Measurements from ENCODE around the gene DCLRE1C. TPM values are rescaled to one million over a fixed set of nuclear protein-coding genes. Genes with fewer than 3 reads are reported as not detected.

DCLRE1C gene
- total and polyA plus RNA-seq, 2 donors (not counting 1 experiment from before 2014, with no cell fraction given): 24.0 to 61.8 TPM

DNA sequence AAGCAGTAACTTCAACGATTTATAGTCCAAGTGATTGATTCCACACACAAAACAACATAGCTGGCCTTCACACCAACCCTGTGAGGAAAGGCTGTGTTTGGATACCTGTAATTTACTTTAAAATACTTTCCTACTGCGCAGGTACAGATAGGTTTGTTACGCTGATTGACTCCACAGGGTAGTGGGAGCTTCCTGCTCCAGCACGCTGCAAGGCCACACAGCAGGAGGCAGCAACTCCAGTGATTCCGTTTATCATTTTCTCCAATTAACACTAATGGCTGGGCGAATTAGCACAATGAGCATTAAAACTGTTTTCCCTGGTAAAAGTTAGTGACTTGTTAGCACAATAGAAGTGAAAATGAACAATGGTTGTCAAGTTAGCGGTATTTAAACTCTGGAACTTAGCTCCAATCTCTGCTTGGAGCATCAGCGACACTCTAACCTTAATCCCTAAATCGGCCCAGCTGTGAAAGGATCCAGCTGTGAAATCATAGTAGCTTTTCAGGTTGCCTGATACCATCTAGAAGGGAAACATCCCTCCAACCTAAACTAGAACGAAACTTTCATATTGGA, 959 bp downstream of the DCLRE1C start:
- DNase-seq (no peak), ATAC-seq (ENCODE audit: low read depth) (no peak)
- WGBS (ENCODE audit: insufficient coverage): 60% methylated on average over 2 of the region's 10 CpGs
- peaks cover 0 to 26% of the 10 kb centered on the region in 2 experiments for H3K36me3 ChIP-seq (replicated peaks in 1 of 2; ENCODE audit: control extremely low read depth in 1 of 2, control insufficient read depth in 1 of 2, extremely low read depth in 1 of 2, insufficient read depth in 2 of 2, low read length in 1 of 2)
- peaks cover 40 to 57% of the 10 kb centered on the region in 2 donors for H3K4me1 ChIP-seq (ENCODE audit: control insufficient read depth in 2 of 2, insufficient read depth in 2 of 2, low read length in 2 of 2)
- H3K4me1 Mint-ChIP-seq: peaks cover 58% of the 10 kb centered on the region
- intact Hi-C loops (cut with micrococcal nuclease): loop anchor here (2.0 to 5.0 kb wide), 4 partner anchors 26 to 344 kb away; no protein-coding TSS in a partner anchor
- H3K27me3 ChIP-seq (replicated peaks in 1 of 4; ENCODE audit: control extremely low read depth in 1 of 4, control insufficient read depth in 3 of 4, insufficient read depth in 4 of 4, low read length in 3 of 4): no peaks in the 10 kb centered on the region
- peaks cover 56% of the 10 kb centered on the region for H3K79me2 ChIP-seq (ENCODE audit: control insufficient read depth, insufficient read depth, low read length)
- ChIA-PET CTCF (interaction anchor here (0.7 to 1.6 kb wide), 8 partner anchors 19 to 454 kb away, joined by 3 to 5 read pairs (median 3); no protein-coding TSS in a partner anchor), POLR2A (interaction anchor here (1.3 to 2.0 kb wide), 3 partner anchors 8 to 115 kb away, joined by 6 to 9 read pairs (median 6); partner anchors contain the start of genes CDNF, HSPA14, MSANTD7 and SUV39H2)
- H3K27ac ChIP-seq (ENCODE audit: low read length in 2 of 2): peak overlapping the region; percentile 87 to 89
- peak overlapping the region; percentile 70 for H3K9ac ChIP-seq (ENCODE audit: low read length)
- TF ChIP-seq EZH2 (IDR thresholded peaks at IDR 0.05; ENCODE audit: borderline replicate concordance, insufficient read depth, low read depth, low read length, poor library complexity, severe bottlenecking): no peak
- TF ChIP-seq, protein P1, sequence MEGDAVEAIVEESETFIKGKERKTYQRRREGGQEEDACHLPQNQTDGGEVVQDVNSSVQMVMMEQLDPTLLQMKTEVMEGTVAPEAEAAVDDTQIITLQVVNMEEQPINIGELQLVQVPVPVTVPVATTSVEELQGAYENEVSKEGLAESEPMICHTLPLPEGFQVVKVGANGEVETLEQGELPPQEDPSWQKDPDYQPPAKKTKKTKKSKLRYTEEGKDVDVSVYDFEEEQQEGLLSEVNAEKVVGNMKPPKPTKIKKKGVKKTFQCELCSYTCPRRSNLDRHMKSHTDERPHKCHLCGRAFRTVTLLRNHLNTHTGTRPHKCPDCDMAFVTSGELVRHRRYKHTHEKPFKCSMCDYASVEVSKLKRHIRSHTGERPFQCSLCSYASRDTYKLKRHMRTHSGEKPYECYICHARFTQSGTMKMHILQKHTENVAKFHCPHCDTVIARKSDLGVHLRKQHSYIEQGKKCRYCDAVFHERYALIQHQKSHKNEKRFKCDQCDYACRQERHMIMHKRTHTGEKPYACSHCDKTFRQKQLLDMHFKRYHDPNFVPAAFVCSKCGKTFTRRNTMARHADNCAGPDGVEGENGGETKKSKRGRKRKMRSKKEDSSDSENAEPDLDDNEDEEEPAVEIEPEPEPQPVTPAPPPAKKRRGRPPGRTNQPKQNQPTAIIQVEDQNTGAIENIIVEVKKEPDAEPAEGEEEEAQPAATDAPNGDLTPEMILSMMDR (IDR thresholded peaks at IDR 0.05): no peak
- peak overlapping the region; percentile 73 for H2AFZ ChIP-seq (ENCODE audit: insufficient read depth, low read depth, low read length, poor library complexity, severe bottlenecking)
- peak overlapping the region; percentile 86 for H3K4me2 ChIP-seq (replicated peaks; ENCODE audit: low read depth, low read length, poor library complexity, severe bottlenecking)
- H4K20me1 ChIP-seq (ENCODE audit: control insufficient read depth, insufficient read depth, low read length, poor library complexity, severe bottlenecking): peaks cover 34% of the 10 kb centered on the region
- H3K9me3 Mint-ChIP-seq (ENCODE audit: insufficient read depth): no peaks in the 10 kb centered on the region
- peak overlapping the region; percentile 97 for H3K27ac Mint-ChIP-seq
- H3K4me3 ChIP-seq (ENCODE audit: control extremely low read depth in 1 of 5, extremely low read depth in 1 of 5, insufficient read depth in 1 of 5, low read depth in 2 of 5, low read length in 4 of 5): peak overlapping the region; percentile 74 to 89 (median 77)
- no peaks in the 10 kb centered on the region for H3K9me3 ChIP-seq (ENCODE audit: control extremely low read depth in 1 of 3, control insufficient read depth in 2 of 3, insufficient read depth in 1 of 3, low read length in 2 of 3)
- peak overlapping the region; percentile 96 for H3K4me3 Mint-ChIP-seq
- H3K27me3 Mint-ChIP-seq: no peaks in the 10 kb centered on the region

DNA sequence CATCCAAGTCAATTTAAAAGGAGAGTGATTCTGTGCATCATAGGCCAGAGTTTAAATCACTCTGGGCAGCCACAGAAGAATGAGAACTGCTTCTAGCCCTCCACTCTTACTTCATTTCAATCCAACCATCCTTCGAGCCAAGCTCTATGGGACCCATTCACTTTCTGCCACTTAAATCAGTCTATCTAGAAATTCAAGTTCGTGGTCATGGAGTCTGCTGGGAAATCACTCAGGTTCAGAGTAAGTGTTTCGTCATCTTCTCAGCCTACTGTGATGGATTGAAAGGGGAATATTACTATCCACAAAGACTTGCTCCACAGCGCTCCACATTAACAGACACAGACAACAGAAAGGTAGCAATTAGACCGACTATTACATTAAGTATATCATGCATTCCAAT, 4.6 kb downstream of the DCLRE1C start:
- Histone ChIP-seq H3K36me3 (replicated peaks in 1 of 2; ENCODE audit: control extremely low read depth in 1 of 2, control insufficient read depth in 1 of 2, extremely low read depth in 1 of 2, insufficient read depth in 2 of 2, low read length in 1 of 2) (peaks cover 4 to 59% of the 10 kb centered on the region in 2 experiments), H3K27me3 (replicated peaks in 1 of 4; ENCODE audit: control extremely low read depth in 1 of 4, control insufficient read depth in 3 of 4, insufficient read depth in 4 of 4, low read length in 3 of 4) (no peaks in the 10 kb centered on the region), H2AFZ (ENCODE audit: insufficient read depth, low read depth, low read length, poor library complexity, severe bottlenecking) (no peak overlapping the region), H3K4me1 (ENCODE audit: control insufficient read depth in 2 of 2, insufficient read depth in 2 of 2, low read length in 2 of 2) (peaks cover 37 to 48% of the 10 kb centered on the region in 2 donors), H4K20me1 (ENCODE audit: control insufficient read depth, insufficient read depth, low read length, poor library complexity, severe bottlenecking) (peaks cover 62% of the 10 kb centered on the region), H3K4me3 (ENCODE audit: control extremely low read depth in 1 of 5, extremely low read depth in 1 of 5, insufficient read depth in 1 of 5, low read depth in 2 of 5, low read length in 4 of 5) (no peak overlapping the region), H3K9ac (ENCODE audit: low read length) (no peak overlapping the region), H3K9me3 (ENCODE audit: control extremely low read depth in 1 of 3, control insufficient read depth in 2 of 3, insufficient read depth in 1 of 3, low read length in 2 of 3) (no peaks in the 10 kb centered on the region), H3K4me2 (replicated peaks; ENCODE audit: low read depth, low read length, poor library complexity, severe bottlenecking) (no peak overlapping the region), H3K27ac (ENCODE audit: low read length in 2 of 2) (no peak overlapping the region), H3K79me2 (ENCODE audit: control insufficient read depth, insufficient read depth, low read length) (peaks cover 93% of the 10 kb centered on the region)
- Mint-ChIP-seq H3K9me3 (ENCODE audit: insufficient read depth) (no peaks in the 10 kb centered on the region), H3K4me1 (peaks cover 50% of the 10 kb centered on the region), H3K27ac (peak overlapping the region; percentile 5), H3K27me3 (no peaks in the 10 kb centered on the region), H3K4me3 (peak overlapping the region; percentile 26)
- CTCF ChIA-PET: interaction anchor here (1.7 to 2.2 kb wide), 2 partner anchors 10 to 23 kb away, joined by 5 to 8 read pairs; partner anchors contain the start of gene MEIG1
- POLR2A ChIA-PET: no interaction called here
- no peak for TF ChIP-seq EZH2 (IDR thresholded peaks at IDR 0.05; ENCODE audit: borderline replicate concordance, insufficient read depth, low read depth, low read length, poor library complexity, severe bottlenecking)
- TF ChIP-seq, protein P1 (IDR thresholded peaks at IDR 0.05): no peak
- DNase-seq (no peak), ATAC-seq (ENCODE audit: low read depth) (no peak)
- WGBS (ENCODE audit: insufficient coverage): 87% methylated on average over 3 of the region's 5 CpGs
- intact Hi-C loops (cut with micrococcal nuclease): no loop called here

All from B cell (primary cell).